Tibial nerve (tissue), 4 donors: ENCODE measurements around the gene SMIM35.

ENCODE experiments used
- EP300 ChIP-seq, 2 donors: sonication (generic); formaldehyde crosslinking; IDR thresholded peaks; one replicate each; pipeline ENCODE4 v1.6.1; 2017; ENCODE audit warnings: antibody characterized with exemption in 2 of 2, mild to moderate bottlenecking in 1 of 2
- TF ChIP-seq, protein P1 (sequence below), 5 experiments: fragments of 200-600 bp in 3 of 5; fragments of 450-650 bp in 2 of 5; sonication (generic) in 3 of 5; IDR thresholded peaks; one replicate each; pipeline ENCODE4 v1.5.1; 2016 to 2019; ENCODE audit warnings: antibody characterized with exemption in 5 of 5, mild to moderate bottlenecking in 3 of 5, moderate library complexity in 2 of 5

- TF ChIP-seq, protein P1, sequence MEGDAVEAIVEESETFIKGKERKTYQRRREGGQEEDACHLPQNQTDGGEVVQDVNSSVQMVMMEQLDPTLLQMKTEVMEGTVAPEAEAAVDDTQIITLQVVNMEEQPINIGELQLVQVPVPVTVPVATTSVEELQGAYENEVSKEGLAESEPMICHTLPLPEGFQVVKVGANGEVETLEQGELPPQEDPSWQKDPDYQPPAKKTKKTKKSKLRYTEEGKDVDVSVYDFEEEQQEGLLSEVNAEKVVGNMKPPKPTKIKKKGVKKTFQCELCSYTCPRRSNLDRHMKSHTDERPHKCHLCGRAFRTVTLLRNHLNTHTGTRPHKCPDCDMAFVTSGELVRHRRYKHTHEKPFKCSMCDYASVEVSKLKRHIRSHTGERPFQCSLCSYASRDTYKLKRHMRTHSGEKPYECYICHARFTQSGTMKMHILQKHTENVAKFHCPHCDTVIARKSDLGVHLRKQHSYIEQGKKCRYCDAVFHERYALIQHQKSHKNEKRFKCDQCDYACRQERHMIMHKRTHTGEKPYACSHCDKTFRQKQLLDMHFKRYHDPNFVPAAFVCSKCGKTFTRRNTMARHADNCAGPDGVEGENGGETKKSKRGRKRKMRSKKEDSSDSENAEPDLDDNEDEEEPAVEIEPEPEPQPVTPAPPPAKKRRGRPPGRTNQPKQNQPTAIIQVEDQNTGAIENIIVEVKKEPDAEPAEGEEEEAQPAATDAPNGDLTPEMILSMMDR (IDR thresholded peaks at IDR 0.05): no peak
- no peak for TF ChIP-seq EP300 (IDR thresholded peaks at IDR 0.05)
Measured at GRCh38 chr11:118104491-118104890, 17.7 kb upstream of the SMIM35 start.
